Sciatic nerve (tissue), 2 donors: ENCODE results near the gene CFAP97D2. TPM values are rescaled to one million over a fixed set of nuclear protein-coding genes. Genes with fewer than 3 reads are reported as not detected.
"Not testable (repeated sequence)": the region's sequence is repeated elsewhere in the genome, so short reads cannot be mapped to it uniquely, and the experiment has no call there.

Experiments used
- ATAC-seq: fragments of 200-7000 bp; cut with Tn5 transposase; one replicate; pipeline ENCODE4 v1.9.1; 2020; ENCODE audit warnings: mild to moderate bottlenecking, moderate library complexity
- DNase-seq: peaks from one replicate; pipeline ENCODE4 v3.0.0-alpha.2; 2020; ENCODE audit warnings: low spot score
- intact Hi-C: fragments of 100-400 bp; cut with DNase I; formaldehyde crosslinking; loops from one replicate; pipeline ENCODE4 v1.14.2; 2022
- total RNA-seq: library from RNA; stranded (reverse); fragmentation: NEBNext Ultra II Directional; extraction: Animal tissue kit (Norgen Biotek cat#: 25700); gene quantifications from one replicate; pipeline ENCODE4 v1.2.1, GENCODE V29; 2021
- donor health status: DM: no; HTN: no; CAD: no.
- donor health status: DM: no; HTN: no; CAD: no.

Gene CFAP97D2
- total RNA-seq, 1 donor from 2014 or later, result not detected

DNA sequence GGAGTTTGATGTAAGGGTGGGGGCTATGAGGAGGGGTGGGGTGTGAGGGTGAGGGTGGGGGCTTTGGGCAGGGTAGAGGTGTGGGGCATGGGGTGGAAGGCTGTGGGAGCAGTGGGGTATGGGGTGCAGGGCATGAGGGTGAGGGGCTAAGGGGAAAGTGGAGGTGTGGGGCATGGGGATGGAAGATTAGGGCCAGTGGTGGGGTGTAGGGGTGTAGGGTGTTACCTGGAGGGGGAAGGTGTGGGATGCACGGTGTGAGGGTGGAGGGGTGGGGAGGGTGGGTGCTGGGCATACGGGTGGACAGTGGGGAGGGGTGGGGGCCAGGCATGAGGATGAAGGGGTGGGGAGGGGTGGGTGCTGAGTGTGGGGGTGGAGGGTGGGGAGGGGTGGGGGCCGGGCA, 23.7 kb upstream of the CFAP97D2 start:
- intact Hi-C loops, result no loop called here

DNA sequence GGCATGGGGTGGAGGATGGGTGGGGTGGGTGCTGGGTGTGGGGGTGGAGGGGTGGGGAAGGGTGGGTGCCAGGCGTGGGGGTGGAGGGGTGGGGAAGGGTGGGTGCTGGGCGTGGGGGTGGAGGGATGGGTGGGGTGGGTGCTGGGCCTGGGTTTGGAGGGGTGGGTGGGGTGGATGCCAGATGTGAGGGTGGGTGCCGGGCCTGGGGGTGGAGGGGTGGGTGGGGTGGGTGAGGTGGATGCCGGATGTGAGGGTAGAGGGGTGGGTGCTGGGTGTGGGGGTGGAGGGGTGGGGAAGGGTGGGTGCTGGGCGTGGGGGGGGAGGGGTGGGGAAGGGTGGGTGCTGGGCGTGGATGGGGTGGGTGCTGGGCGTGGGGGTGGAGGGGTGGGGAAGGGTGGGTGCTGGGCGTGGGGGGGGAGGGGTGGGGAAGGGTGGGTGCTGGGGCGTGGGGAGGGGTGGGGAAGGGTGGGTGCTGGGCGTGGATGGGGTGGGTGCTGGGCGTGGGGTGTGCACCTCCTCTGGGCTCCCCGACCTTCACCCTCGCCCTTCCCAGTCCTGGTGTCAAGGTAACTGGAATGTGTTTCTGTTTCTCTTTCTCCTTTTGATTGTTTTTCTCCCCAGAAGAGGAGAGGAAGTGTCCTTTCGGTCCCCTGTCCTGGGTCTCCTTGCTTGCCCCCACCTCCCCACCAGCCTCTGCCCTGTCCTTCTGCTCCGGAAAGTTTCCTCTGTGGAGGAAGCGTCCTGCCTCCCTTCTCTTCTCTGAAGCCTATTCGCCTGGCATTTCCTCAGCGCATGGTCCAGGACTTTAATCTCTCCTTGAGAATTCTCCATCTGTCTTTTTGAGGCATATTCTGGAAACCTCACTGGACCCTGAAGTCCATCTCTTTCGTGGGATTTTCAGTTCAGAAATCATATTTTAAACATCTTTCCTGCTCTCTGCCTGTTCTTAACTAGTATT, 22.9 kb upstream of the CFAP97D2 start:
- ATAC-seq (no peak), DNase-seq (no peak)
- intact Hi-C loops, result no loop called here

More for the DNA sequence above, 23.7 kb upstream of the CFAP97D2 start:
- ATAC-seq (no peak), DNase-seq (no peak)

DNA sequence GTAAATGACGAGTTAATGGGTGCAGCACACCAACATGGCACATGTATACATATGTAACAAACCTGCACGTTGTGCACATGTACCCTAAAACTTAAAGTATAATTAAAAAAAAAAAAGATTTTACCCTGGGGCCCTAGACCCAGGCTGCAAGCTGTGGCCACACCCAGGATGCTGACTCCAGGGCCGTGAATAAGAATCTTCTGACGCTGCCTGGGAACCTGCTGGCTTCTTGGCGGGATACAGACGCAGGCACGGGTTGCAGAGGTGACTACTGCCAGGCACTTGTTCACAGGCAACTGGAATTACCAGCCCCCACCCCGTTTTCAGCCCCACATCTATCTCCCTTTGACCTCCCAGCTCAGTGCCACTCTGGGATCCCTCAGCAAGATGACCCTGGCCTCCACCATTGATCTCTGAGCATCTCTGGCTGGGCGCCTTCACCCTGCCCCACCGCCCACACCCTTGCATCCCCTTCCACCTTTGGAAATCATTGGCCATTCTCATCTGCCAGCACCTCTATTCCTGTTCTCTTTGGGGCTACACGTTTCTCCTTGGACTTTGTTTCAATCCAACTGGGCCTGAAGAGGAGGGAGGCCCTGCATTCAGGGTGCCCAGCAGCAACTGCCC, 21.1 kb upstream of the CFAP97D2 start:
- ATAC-seq, result no peak
- intact Hi-C loops, result no loop called here
- no peak for DNase-seq

DNA sequence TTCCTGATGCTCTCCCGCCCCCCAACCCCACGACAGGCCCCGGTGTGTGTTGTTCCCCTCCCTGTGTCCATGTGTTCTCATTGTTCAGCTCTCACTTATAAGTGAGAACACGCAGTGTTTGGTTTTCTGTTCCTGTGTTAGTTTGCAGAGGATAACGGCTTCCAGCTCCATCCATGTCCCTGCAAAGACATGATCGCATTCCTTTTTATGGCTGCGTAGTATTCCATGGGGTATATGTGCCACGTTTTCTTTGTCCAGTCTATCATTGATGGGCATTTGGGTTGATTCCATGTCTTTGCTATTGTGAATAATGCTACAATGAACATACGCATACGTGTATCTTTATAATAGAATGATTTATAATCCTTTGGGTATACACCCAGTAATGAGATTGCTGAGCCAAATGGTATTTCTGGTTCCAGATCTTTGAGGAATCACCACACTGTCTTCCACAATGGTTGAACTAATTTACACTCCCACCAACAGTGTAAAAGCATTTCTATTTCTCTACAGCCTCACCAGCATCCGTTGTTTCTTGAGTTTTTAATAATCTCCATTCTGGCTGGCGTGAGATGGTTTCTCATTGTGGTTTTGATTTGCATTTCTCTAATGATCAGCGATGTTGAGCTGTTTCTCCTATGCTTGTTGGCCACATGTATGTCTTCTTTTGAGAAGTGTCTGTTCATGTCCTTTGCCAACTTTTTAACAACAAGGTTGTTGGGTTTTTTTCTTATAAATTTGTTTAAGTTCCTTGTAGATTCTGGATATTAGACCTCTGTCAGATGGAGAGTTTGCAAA, 20.0 kb upstream of the CFAP97D2 start:
- ATAC-seq, intact Hi-C loops, DNase-seq: not testable (repeated sequence)

DNA sequence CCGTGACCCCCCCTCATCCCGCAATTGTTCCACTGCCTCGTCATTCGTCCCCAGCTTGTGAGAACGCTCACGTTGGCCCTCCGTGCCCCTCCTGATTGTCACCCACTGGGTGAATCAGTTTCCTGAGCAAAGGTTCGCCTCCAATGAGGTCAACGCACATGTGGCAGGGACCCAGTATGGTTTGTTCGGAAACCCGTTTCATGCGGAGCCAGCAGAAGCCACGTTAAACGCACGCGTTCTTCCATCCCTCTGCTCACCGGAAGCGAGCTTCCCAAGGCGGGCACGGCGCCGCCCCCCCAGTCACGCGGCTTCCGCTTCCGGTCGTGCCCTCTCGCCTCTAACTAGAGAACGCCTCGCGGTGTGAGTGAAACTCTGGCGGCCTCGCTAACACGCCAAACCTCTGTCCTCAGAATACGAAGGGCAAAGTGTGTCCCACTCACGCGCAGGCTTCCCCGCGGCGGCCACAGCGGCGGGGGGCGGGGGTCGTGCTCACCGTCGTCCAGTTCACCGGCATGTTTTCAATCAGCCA, 18.0 kb upstream of the CFAP97D2 start:
- intact Hi-C loops, result no loop called here
- no peak for DNase-seq
- no peak for ATAC-seq

DNA sequence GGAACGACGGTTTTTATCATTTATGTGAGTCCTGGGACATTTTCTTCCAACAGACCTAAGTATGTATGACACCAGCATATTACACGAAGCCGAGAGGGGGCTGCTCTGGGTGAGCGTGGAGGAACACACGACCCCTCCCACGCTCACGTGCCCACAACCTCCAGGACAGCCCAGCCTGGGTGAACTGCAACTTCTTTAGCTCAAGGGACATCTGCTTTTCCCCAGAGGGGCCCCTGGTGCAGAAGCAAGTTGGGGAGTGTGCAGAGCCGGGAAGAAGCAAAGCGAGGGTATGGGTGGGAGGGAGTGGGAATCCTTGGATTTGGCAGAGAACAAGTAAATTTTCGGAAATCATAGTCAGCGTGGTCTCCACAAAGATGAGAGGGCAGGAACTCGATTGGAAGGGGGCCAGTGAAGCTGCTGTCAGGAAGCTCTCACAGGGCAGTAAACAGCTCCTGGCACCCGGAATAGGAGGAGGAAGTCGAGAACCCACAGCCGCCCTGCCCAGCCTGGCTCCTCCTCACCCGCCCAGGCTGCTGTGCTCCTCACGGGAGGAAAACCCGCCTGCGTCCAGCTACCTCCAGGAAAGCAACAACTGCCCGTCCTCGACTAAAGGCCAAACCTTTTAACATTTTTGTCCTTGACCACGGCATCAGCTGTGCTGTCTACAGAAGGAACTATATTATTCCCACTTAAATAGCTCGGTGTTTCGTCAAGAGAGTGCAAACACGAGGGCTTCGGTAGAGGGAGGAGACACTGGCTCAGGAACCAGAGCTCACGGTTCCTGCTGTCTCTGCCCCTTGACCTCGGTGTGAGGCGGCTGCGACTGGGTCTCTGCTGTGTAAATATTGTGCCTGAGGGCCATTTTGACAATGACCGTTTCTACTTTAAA, 17.2 kb upstream of the CFAP97D2 start:
- intact Hi-C loops, result no loop called here
- DNase-seq (no peak), ATAC-seq (peak; percentile 76)

DNA sequence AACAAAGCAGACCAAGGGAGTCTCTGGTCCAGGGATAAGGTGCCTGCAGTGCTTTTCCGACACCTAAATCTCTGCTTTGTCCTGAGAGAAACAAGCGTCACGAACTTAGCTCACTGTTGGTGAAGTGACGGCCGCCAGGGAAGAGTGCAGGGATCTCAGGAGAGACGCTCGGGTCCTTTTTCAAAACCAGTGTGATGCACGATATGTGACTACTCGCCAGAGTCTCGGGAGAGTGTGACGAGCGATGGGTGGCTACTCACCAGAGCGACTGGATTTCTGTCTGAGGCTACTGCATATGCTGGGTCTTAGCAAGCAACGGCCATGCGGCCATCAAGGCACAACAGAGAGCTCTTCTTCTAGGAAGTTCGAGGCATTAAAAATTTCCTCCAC, 16.5 kb upstream of the CFAP97D2 start:
- ATAC-seq, result no peak
- intact Hi-C loops, result no loop called here
- DNase-seq, result no peak

DNA sequence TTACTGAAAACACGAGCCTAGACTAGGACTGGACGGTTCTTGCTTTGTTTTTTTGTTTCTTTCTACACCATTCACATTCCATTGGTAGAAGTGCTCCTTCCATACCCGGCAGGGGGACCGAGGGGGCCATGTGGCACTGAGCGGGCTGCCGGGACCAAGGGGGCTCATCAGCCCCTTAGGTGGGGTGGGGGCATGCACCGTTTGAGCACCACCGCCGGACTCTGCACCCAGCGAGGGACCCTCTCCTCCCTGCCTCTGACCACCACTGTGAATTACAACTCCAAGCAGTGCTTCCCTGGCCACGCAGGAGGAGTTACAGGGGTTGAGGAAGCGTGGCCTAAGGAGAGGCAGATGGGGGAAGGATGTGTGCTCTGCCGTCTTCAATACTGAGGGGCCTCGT, 15.0 kb upstream of the CFAP97D2 start:
- no peak for DNase-seq
- intact Hi-C loops, result no loop called here
- no peak for ATAC-seq

DNA sequence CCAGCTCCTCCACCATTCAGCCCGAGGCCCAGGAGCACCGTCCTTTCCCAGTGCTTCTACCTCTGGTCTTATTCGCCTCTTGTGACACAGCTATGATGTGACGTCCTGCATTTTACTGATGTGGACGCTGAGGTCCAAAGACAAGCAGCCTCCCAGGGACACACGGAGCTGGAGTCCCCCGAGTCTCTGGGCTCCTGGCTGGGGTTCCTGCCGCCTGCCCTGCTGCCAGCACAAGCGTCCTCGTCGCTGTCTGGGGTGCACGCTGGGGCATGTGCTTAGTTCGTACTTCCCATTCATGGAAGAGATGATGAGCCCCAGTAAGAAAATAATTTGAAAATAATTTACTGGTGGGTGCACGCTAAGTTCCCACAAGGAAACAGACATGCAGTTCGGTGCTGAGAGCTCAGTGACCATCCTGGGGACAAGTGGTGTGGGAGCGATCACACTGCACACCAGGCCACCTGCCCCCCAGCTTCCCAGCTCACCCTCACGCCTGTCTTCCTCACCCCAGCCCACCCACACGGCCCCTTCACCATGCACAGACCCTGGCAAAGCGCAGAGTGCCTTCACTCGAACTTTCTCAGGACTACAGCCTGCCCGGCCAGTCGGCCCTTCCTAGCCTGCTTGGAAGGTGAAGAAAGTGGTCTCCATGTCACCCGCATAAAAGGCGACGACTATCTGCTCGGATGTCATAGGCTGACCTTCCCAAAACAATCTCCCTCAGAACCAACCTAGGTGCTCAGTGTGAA, 14.2 kb upstream of the CFAP97D2 start:
- DNase-seq, result no peak
- ATAC-seq, result no peak
- intact Hi-C loops, result no loop called here

DNA sequence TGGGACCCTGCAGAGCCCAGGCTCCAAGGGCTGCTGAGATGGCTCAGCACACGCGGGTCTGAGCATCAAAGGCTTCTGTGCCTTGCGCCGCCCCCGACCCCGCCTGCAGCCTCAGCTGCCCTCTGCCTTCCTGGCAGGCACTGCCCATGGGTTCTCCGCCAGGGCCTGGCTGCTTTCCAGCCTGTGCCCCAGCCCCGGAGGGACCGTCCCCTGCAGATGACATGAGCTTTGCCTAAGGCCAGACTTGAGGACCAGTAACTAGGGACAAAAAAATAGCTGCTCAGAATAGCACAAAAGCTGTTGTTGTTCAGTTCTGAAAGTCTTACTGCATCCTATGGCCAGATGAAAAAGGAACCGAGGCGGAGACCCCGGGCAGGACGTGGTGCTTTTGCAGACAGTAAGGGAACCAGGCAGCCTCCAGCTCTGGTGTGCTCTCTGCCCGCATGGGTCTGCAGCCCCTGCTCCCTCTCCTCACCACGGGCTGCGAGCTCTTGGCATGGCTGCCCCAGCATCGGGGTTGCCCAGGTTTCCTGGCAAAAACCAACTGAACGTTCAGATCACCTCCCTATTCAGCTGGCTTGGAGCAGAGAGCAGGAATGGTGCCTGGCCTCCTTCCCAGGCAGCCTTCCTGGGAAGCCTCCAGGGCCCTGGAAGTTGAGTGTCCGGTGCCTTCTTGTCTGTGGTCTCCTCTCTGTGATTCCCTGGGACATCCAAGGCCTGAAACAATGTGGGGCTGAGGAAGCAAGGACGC, 12.5 kb upstream of the CFAP97D2 start:
- DNase-seq (no peak), ATAC-seq (peak; percentile 61)
- intact Hi-C loops, result no loop called here

DNA sequence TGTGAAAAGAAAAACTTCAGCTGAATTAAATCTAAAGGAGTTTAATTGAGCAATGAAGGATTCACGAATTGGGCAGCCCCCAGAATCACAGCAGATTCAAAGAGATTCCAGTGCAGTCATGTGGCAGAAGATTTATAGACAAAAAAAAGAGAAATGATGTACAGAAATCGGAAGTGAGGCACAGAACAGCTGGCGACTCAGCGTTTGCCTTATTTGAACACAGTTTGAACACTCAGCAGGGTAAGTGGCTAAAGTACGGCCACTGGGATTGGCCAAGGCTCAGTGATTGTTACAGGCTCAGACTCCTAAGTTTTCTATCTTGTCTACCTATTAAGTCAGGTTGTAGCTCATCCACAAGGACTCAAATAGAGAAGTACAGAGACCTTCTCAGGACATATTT, 11.6 kb upstream of the CFAP97D2 start:
- DNase-seq (no peak), ATAC-seq (peak; percentile 48)
- intact Hi-C loops, result no loop called here

DNA sequence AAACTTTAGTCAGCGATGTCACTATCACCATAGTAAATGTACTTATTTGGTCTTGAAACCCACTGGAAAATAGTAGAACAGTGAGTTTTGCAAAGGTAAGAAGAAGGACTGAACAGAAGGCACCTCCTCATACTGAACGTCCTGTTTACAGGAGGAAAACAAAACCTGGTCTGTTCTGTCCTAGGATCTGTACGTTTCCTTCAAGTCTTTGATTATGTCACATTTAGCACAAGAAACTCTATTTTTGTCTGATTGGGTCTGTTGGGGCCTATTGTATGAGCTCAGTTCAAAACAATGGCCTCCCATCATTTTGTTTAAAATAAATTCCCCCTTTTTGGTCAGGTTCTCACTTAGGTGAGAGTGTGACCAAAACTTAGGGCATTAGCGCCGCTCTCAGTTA, 11.2 kb upstream of the CFAP97D2 start:
- ATAC-seq (no peak), DNase-seq (no peak)
- intact Hi-C loops, result no loop called here

DNA sequence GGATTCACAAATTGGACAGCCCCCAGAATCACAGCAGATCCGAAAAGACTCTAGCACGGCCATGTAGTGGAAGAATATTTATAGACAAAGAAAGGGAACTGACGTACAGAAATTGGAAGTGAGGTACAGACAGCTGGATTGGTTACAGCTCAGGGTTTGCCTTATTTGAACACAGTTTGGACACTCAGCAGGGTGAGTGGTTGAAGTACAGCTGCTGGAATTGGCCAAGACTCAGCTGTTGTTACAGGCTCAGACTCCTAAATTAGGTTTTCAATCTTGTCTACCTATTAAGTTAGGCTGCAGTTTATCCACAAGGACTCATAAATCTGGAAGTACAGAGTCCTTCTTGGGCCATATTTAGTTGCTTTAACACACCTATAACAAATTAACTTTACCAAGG, 5.8 kb upstream of the CFAP97D2 start:
- no peak for DNase-seq
- ATAC-seq, result no peak
- intact Hi-C loops, result no loop called here

DNA sequence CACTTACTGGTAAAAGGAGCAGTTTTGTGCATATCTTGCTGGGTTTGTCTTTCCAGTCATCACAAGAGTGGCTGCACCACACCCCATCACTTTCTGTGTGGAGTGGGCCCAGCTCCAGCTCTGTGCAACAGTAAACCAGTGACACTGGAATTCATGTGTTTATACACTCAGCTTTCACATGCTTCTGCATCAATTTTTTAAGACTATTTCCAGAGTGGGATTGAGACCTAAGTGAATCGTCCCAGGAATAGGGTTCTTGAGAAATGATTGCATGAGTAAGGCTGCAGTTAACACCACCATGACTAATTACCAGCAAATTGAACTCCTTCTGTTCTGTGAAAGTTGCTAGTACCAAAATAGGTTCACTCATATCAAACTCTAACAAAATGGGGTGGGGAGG, 5.3 kb upstream of the CFAP97D2 start:
- DNase-seq (no peak), ATAC-seq (no peak)
- intact Hi-C loops, result no loop called here

DNA sequence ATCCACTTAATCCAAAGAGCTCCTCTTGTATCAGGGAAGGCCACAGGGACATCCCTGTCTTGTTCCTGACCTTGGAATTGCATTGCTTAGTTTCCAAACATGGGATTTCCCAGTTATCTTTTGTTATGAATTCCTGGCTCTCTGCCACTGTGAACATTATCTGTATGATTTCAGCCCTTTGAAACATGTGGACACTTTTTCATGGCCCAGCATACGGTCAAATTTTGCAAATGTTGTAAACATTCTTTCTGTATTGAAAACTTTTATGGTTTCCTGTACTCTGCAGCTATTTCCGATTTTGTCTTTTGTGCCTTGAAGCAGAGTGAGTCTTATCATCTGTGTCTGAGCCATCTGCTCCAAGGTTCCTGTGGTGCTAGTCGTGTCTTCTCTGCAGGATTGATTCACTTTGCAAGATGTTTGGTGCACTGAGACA, 4.5 kb upstream of the CFAP97D2 start:
- DNase-seq, result no peak
- intact Hi-C loops, result no loop called here
- ATAC-seq, result no peak

DNA sequence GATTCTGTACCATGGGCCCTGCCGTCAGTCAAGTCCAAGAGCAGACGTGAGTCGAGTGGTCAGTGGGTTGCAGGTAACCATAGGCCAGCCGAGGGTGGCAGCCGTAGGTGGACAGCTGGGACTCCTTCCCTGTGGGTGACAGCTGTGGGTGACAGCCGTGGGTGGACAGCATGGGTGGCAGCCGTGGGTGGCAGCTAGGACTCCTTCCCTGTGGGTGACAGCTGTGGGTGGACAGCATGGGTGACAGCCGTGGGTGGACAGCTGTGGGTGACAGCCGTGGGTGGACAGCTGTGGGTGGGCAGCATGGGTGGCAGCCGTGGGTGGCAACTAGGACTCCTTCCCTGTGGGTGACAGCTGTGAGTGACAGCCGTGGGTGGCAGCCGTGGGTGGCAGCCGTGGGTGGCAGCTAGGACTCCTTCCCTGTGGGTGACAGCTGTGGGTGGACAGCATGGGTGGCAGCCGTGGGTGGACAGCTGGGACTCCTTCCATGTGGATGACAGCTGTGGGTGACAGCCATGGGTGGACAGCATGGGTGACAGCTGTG, 2.6 kb upstream of the CFAP97D2 start:
- intact Hi-C loops, DNase-seq, ATAC-seq: not testable (repeated sequence)
